HL-60 (cell line): ENCODE measurements around the gene PCSK1.

Experiments
- DNase-seq, 2 experiments: peaks; one replicate each; pipeline ENCODE4 v3.0.0-alpha.2; 2010 to 2020; ENCODE audit warnings: low read depth in 1 of 2, low spot score in 1 of 2
- H3K27ac ChIP-seq: fragments of 250-450 bp; sonication (Bioruptor Pico); replicated peaks from 2 replicates; pipeline ENCODE4 v1.5.1; 2020; ENCODE audit warnings: mild to moderate bottlenecking, moderate library complexity
- H3K27me3 ChIP-seq: fragments of 250-450 bp; sonication (Bioruptor Pico); 2 replicates; pipeline ENCODE4 v1.5.1; 2021; ENCODE audit warnings: mild to moderate bottlenecking, moderate library complexity; ENCODE audit not compliant: insufficient read depth, poor library complexity, severe bottlenecking
- H3K4me3 ChIP-seq: replicated peaks from 2 replicates; pipeline ENCODE4 v1.5.1; 2011; ENCODE audit warnings: mild to moderate bottlenecking, control low read depth, low read length; ENCODE audit not compliant: insufficient read depth
- CTCF ChIP-seq: IDR thresholded peaks from one replicate; pipeline ENCODE4 v1.5.1; 2011; ENCODE audit warnings: low read length, control low read depth, inconsistent platforms; ENCODE audit not compliant: insufficient read depth
- GABPA ChIP-seq: IDR thresholded peaks from 2 replicates; pipeline ENCODE4 v1.6.1; 2012; ENCODE audit warnings: low read depth
- POLR2AphosphoS5 ChIP-seq: IDR thresholded peaks from 2 replicates; pipeline ENCODE4 v1.6.1; 2012; ENCODE audit warnings: low read depth
- REST ChIP-seq: IDR thresholded peaks from 2 replicates; pipeline ENCODE4 v1.6.1; 2012; ENCODE audit warnings: low read depth; ENCODE audit not compliant: insufficient replicate concordance
- SPI1 ChIP-seq: IDR thresholded peaks from 2 replicates; pipeline ENCODE4 v1.6.1; 2012; ENCODE audit warnings: low read depth, mild to moderate bottlenecking, borderline replicate concordance

Gene PCSK1

GRCh38 chr5:96440185-96440538 is 7.1 kb upstream of the PCSK1 start:
- DNase-seq, result no peak
- H3K27ac ChIP-seq, result no peak overlapping the region
- H3K27me3 ChIP-seq, result no peaks in the 10 kb centered on the region
- TF ChIP-seq CTCF, result no peak
- TF ChIP-seq SPI1, result no peak
- TF ChIP-seq REST, result no peak
- TF ChIP-seq POLR2AphosphoS5, result no peak
- TF ChIP-seq GABPA, result no peak
- no peak overlapping the region for H3K4me3 ChIP-seq

GRCh38 chr5:96439477-96440184 is 6.6 kb upstream of the PCSK1 start:
- Histone ChIP-seq H3K27me3 (no peaks in the 10 kb centered on the region), H3K27ac (no peak overlapping the region), H3K4me3 (no peak overlapping the region)
- no peak for DNase-seq
- no peak for TF ChIP-seq POLR2AphosphoS5
- TF ChIP-seq CTCF, result no peak
- TF ChIP-seq SPI1, result no peak
- TF ChIP-seq REST, result no peak
- TF ChIP-seq GABPA, result no peak

GRCh38 chr5:96434201-96434645 is 1.2 kb upstream of the PCSK1 start:
- H3K27me3 ChIP-seq, result no peaks in the 10 kb centered on the region
- H3K27ac ChIP-seq, result no peak overlapping the region
- TF ChIP-seq POLR2AphosphoS5 (no peak), CTCF (no peak), REST (peak; percentile 96), GABPA (no peak)
- peak in 1 of 2 experiments; percentile 19 for DNase-seq
- H3K4me3 ChIP-seq, result no peak overlapping the region
